Chondrocyte (in vitro differentiated cells): ENCODE results near the gene ICOSLG. TPM values are rescaled to one million over a fixed set of nuclear protein-coding genes. Genes with fewer than 3 reads are reported as not detected.

Source experiments
- DNase-seq: peaks from one replicate; pipeline ENCODE4 v3.0.0; 2021; ENCODE audit warnings: mixed read lengths, low spot score
- H3K27ac Mint-ChIP-seq: one replicate; pipeline ENCODE4 v1.8.0; 2021; ENCODE audit warnings: mild to moderate bottlenecking, moderate library complexity, mixed read lengths; ENCODE audit not compliant: unreplicated experiment
- H3K27me3 Mint-ChIP-seq: 2 replicates; pipeline ENCODE4 v1.8.0; 2021; ENCODE audit warnings: low read depth, mixed read lengths
- H3K36me3 Mint-ChIP-seq: 2 replicates; pipeline ENCODE4 v1.8.0; 2021; ENCODE audit warnings: low read depth, mixed read lengths
- H3K4me1 Mint-ChIP-seq: 2 replicates; pipeline ENCODE4 v1.8.0; 2021; ENCODE audit warnings: low read depth, mild to moderate bottlenecking, mixed read lengths
- H3K4me3 Mint-ChIP-seq: one replicate; pipeline ENCODE4 v1.8.0; 2021; ENCODE audit warnings: mild to moderate bottlenecking, moderate library complexity, mixed read lengths; ENCODE audit not compliant: unreplicated experiment
- H3K9me3 Mint-ChIP-seq: 2 replicates; pipeline ENCODE4 v1.8.0; 2021; ENCODE audit warnings: low read depth, mixed read lengths
- total RNA-seq: library from RNA; stranded (reverse); gene quantifications from 3 replicates; pipeline ENCODE4 v1.2.1, GENCODE V29; 2021
- TF ChIP-seq, protein P1 (sequence below): fragments of 200-600 bp; sonication (generic); IDR thresholded peaks from 2 replicates; pipeline ENCODE4 v1.5.0; 2021; ENCODE audit warnings: antibody characterized with exemption, mild to moderate bottlenecking, moderate library complexity

Gene ICOSLG
- total RNA-seq, 1 donor from 2014 or later, result 5.1 TPM

DNA sequence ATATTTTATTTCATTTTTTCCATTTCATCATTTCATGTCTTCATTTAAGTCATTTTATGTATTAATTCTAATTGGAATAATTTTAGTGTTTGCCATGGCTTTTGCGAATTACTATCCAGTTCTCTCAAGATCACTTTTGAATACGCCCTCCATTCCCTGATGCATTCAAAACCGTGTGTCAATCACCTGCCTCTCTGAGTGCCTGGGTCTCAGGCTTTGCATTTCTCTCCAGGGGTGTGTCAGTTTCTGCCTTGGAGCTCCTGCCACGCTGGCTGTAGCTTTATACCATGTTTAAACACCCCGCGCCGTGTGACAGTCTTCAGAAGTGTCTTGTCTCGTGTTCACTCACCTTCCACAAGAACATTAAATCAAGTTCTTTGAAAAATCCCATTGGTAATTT, 28.3 kb upstream of the ICOSLG start:
- H3K4me1 Mint-ChIP-seq, result no peaks in the 10 kb centered on the region
- no peak overlapping the region for H3K27ac Mint-ChIP-seq
- TF ChIP-seq, protein P1, sequence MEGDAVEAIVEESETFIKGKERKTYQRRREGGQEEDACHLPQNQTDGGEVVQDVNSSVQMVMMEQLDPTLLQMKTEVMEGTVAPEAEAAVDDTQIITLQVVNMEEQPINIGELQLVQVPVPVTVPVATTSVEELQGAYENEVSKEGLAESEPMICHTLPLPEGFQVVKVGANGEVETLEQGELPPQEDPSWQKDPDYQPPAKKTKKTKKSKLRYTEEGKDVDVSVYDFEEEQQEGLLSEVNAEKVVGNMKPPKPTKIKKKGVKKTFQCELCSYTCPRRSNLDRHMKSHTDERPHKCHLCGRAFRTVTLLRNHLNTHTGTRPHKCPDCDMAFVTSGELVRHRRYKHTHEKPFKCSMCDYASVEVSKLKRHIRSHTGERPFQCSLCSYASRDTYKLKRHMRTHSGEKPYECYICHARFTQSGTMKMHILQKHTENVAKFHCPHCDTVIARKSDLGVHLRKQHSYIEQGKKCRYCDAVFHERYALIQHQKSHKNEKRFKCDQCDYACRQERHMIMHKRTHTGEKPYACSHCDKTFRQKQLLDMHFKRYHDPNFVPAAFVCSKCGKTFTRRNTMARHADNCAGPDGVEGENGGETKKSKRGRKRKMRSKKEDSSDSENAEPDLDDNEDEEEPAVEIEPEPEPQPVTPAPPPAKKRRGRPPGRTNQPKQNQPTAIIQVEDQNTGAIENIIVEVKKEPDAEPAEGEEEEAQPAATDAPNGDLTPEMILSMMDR, result no peak
- no peak overlapping the region for H3K4me3 Mint-ChIP-seq
- peak; percentile 18 for DNase-seq
- H3K27me3 Mint-ChIP-seq, result peaks cover 3% of the 10 kb centered on the region
- H3K9me3 Mint-ChIP-seq, result no peaks in the 10 kb centered on the region
- no peaks in the 10 kb centered on the region for H3K36me3 Mint-ChIP-seq

DNA sequence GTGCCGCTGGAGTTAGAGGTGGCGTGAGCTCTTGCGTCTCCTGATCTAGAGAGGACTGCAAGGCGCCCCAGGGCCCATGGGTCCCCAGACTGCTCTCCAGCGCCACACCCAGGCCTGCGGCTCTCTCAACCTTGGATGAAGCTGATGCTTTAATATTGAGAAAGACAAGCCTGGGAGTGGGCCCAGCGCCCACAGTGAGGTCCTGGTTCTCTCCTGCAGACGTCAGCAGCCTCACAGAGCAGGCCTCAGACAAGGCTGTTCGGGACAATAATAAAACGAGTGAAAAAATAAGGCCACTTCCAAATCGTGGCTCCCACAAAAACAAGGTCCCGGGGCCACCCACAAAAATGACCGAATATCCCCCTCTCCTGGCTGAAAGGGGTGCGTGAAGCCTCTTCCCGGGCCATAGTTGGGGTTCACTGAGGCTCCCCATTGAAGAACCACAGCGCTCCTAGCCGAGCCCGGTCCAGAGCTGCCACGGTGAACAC, 27.0 kb upstream of the ICOSLG start:
- no peaks in the 10 kb centered on the region for H3K36me3 Mint-ChIP-seq
- no peak overlapping the region for H3K27ac Mint-ChIP-seq
- H3K4me3 Mint-ChIP-seq, result no peak overlapping the region
- no peaks in the 10 kb centered on the region for H3K9me3 Mint-ChIP-seq
- H3K4me1 Mint-ChIP-seq, result peaks cover 3% of the 10 kb centered on the region
- TF ChIP-seq, protein P1, result peak; percentile 45
- peak; percentile 80 for DNase-seq
- H3K27me3 Mint-ChIP-seq, result peaks cover 2% of the 10 kb centered on the region

DNA sequence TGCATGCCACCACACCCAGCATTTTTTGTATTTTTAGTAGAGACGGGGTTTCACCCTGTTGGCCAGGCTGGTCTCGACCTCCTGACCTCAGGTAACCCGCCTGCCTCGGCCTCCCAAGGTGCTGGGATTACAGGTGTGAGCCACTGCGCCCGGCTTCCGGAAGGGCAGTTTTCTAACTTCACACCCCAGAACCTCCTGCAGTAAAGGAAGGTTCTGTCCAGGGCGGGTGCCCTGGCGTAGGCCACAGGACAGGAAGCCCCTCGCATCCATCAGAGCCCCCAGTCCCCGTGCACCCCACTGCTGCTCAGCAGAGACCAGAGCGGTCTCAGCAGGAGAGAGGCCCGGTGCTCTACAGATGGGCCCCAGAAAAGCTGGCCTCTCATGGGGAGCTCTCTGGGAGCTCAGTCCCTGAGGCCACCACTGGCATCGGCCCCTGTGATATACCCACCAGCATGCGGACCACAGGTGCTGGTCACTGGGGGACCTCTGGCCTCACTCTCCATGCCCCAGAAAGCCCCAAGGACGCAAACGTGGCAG, 25.1 kb upstream of the ICOSLG start:
- no peak overlapping the region for H3K27ac Mint-ChIP-seq
- peaks cover 2% of the 10 kb centered on the region for H3K27me3 Mint-ChIP-seq
- peaks cover 3% of the 10 kb centered on the region for H3K4me1 Mint-ChIP-seq
- H3K36me3 Mint-ChIP-seq, result no peaks in the 10 kb centered on the region
- peak; percentile 79 for DNase-seq
- H3K9me3 Mint-ChIP-seq, result no peaks in the 10 kb centered on the region
- TF ChIP-seq, protein P1, result no peak
- no peak overlapping the region for H3K4me3 Mint-ChIP-seq

DNA sequence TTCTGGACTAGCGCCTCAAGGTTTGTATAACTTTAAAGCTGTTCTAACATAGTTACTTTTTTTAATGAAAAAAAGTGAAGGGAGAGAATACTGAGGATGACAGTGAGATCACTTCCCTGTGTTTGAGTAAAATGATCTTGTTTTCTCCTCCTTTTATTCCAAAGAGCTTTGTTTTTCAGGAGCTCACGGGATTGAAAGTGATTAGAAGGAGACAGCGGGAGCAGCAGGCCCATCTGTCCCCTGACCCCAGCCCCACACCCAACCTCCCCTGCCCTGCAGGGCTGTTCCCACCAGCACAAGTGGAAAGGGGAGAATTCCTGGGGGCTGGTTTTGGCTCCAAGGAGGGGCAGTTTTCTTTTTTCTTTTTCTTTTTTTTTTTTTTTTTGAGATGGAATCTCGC, 23.0 kb upstream of the ICOSLG start:
- TF ChIP-seq, protein P1, result no peak
- H3K36me3 Mint-ChIP-seq, result peaks cover 2% of the 10 kb centered on the region

DNA sequence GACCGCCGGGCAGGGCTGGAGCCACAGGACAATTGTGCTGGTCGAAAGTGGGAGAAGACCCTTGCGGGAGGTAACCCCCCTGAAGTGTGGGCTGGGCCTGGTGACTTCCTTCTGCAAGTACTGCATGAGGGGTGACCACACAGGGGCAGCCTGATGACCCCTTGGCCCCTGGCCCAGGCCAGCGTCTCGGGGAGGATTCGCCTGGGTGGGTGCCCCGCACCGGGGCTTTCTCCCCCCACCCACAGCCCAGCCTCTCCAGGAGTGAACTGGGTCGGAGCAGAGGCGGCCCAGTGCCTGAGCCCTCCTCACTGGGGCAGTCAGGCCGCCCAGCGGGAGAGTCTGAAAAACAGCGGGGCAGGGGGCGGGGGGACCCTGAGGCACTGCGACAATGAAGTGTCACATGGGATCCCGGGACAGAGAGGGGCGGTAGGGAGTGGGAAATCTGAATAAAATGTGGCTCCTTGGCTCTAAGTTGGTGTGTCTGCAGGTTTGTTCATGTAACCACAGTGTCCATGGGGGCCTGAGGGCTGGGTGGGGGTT, 22.5 kb upstream of the ICOSLG start:
- peak; percentile 82 for DNase-seq
- H3K27me3 Mint-ChIP-seq, result peaks cover 10% of the 10 kb centered on the region
- H3K9me3 Mint-ChIP-seq, result peaks cover 9% of the 10 kb centered on the region
- H3K27ac Mint-ChIP-seq, result no peak overlapping the region
- TF ChIP-seq, protein P1, result no peak
- H3K4me1 Mint-ChIP-seq, result peaks cover 3% of the 10 kb centered on the region
- no peak overlapping the region for H3K4me3 Mint-ChIP-seq
- peaks cover 2% of the 10 kb centered on the region for H3K36me3 Mint-ChIP-seq

More for the DNA sequence above, 23.0 kb upstream of the ICOSLG start:
- H3K27ac Mint-ChIP-seq, result no peak overlapping the region
- H3K4me3 Mint-ChIP-seq, result no peak overlapping the region
- peaks cover 9% of the 10 kb centered on the region for H3K9me3 Mint-ChIP-seq
- H3K4me1 Mint-ChIP-seq, result peaks cover 3% of the 10 kb centered on the region
- peaks cover 10% of the 10 kb centered on the region for H3K27me3 Mint-ChIP-seq
- DNase-seq, result peak; percentile 36
